ENCODE results near the gene CEP290.

CEP290 gene

GRCh38 chr12:88141774-88142609 lies at the start of gene CEP290, which contains the start of gene TMTC3:
Gene CEP290, minus strand, starts transcription at chr12:88142088. Its CDS starts 781 bp downstream, at chr12:88141307.
Gene TMTC3, plus strand, starts transcription at chr12:88142307. Its CDS starts 6,009 bp downstream, at chr12:88148316.
- peak; percentile 94 for ATAC-seq (ENCODE audit: low read depth)
- peak within 1 kb of the TSS; percentile 66 for H3K4me3 ChIP-seq (ENCODE audit: severe bottlenecking)
- H3K27ac ChIP-seq (ENCODE audit: poor library complexity, severe bottlenecking), result peak within 1 kb of the TSS; percentile 45
- peaks cover 25% of the 10 kb centered on the region for H3K4me1 ChIP-seq (ENCODE audit: insufficient read depth, poor library complexity, severe bottlenecking)
- peak; percentile 96 for DNase-seq (ENCODE audit: low spot score)
- H3K9me3 ChIP-seq (ENCODE audit: severe bottlenecking), result no peaks in the 10 kb centered on the region
- H3K27me3 ChIP-seq (ENCODE audit: insufficient read depth, poor library complexity, severe bottlenecking), result no peaks in the 10 kb centered on the region
- peaks cover 30% of the 10 kb centered on the region for H3K36me3 ChIP-seq (ENCODE audit: low read depth)
- no peak for TF ChIP-seq CTCF (IDR thresholded peaks at IDR 0.05; ENCODE audit: poor library complexity, severe bottlenecking)

GRCh38 chr12:88188180-88188579 lies 46.3 kb upstream of the CEP290 start:
- Histone ChIP-seq H3K9me3 (ENCODE audit: severe bottlenecking) (no peaks in the 10 kb centered on the region), H3K4me3 (ENCODE audit: severe bottlenecking) (no peak overlapping the region), H3K4me1 (ENCODE audit: insufficient read depth, poor library complexity, severe bottlenecking) (peaks cover 15% of the 10 kb centered on the region), H3K27ac (ENCODE audit: poor library complexity, severe bottlenecking) (peak overlapping the region; percentile 54), H3K36me3 (ENCODE audit: low read depth) (peaks cover 29% of the 10 kb centered on the region), H3K27me3 (ENCODE audit: insufficient read depth, poor library complexity, severe bottlenecking) (no peaks in the 10 kb centered on the region)
- ATAC-seq (ENCODE audit: low read depth), result peak; percentile 85
- DNase-seq (ENCODE audit: low spot score), result no peak
- TF ChIP-seq CTCF (IDR thresholded peaks at IDR 0.05; ENCODE audit: poor library complexity, severe bottlenecking), result no peak

DNA sequence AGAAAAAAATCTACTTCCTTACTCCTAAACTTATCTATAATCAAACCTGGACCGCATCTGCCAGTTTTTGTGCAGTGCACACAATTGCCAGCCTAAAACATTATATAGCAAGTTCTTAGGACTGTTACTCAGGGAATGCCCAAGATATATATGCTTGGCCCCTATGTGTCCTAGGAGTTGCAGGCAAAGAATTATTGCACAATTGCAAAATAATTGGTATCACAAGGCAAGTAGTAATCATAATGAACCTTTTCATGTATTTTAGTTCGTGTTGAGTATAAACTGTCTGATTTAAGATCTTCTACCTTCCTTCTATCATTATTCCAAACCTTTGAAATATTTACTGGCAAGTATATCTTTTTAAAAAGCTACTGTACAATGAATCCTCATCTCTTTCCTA lies 45.7 kb upstream of the CEP290 start:
- ATAC-seq (ENCODE audit: low read depth) (no peak), DNase-seq (ENCODE audit: low spot score) (no peak)
- Histone ChIP-seq H3K4me3 (ENCODE audit: severe bottlenecking) (no peak overlapping the region), H3K4me1 (ENCODE audit: insufficient read depth, poor library complexity, severe bottlenecking) (peaks cover 15% of the 10 kb centered on the region), H3K27ac (ENCODE audit: poor library complexity, severe bottlenecking) (peak overlapping the region; percentile 54), H3K27me3 (ENCODE audit: insufficient read depth, poor library complexity, severe bottlenecking) (no peaks in the 10 kb centered on the region), H3K9me3 (ENCODE audit: severe bottlenecking) (no peaks in the 10 kb centered on the region), H3K36me3 (ENCODE audit: low read depth) (peaks cover 23% of the 10 kb centered on the region)
- no peak for TF ChIP-seq CTCF (IDR thresholded peaks at IDR 0.05; ENCODE audit: poor library complexity, severe bottlenecking)

- no peak for TF ChIP-seq CTCF (IDR thresholded peaks at IDR 0.05; ENCODE audit: poor library complexity, severe bottlenecking)
- DNase-seq (ENCODE audit: low spot score), result no peak
These were observed 44.1 kb upstream of the CEP290 start for GRCh38 chr12:88185988-88186387.

DNA sequence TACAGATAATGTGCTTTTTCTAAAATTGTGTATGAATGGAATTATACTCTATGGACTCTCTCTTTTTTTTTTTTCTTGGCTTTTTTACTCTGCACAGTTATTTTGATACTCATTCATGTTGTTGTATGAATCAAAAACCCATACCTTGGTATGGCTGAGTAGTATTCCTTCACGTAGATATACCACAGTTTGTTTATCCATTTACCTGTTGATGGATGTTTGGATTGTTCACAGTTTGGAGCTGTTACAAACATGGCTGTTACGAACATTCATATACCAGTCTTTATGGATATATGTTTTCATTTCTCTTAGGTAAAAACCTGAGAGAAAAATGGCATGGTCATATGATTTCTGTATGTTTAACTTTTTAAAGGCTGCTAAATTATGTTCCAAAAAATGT lies 43.4 kb upstream of the CEP290 start:
- TF ChIP-seq CTCF (IDR thresholded peaks at IDR 0.05; ENCODE audit: poor library complexity, severe bottlenecking), result no peak
- DNase-seq (ENCODE audit: low spot score) (no peak), ATAC-seq (ENCODE audit: low read depth) (no peak)
- no peak overlapping the region for H3K4me3 ChIP-seq (ENCODE audit: severe bottlenecking)
- no peaks in the 10 kb centered on the region for H3K9me3 ChIP-seq (ENCODE audit: severe bottlenecking)
- H3K4me1 ChIP-seq (ENCODE audit: insufficient read depth, poor library complexity, severe bottlenecking), result peaks cover 15% of the 10 kb centered on the region
- H3K27ac ChIP-seq (ENCODE audit: poor library complexity, severe bottlenecking), result peak overlapping the region; percentile 29
- H3K36me3 ChIP-seq (ENCODE audit: low read depth), result peaks cover 16% of the 10 kb centered on the region
- H3K27me3 ChIP-seq (ENCODE audit: insufficient read depth, poor library complexity, severe bottlenecking), result no peaks in the 10 kb centered on the region

More at GRCh38 chr12:88185988-88186387, 44.1 kb upstream of the CEP290 start:
- H3K4me3 ChIP-seq (ENCODE audit: severe bottlenecking), result no peak overlapping the region
- ATAC-seq (ENCODE audit: low read depth), result peak; percentile 96
- peaks cover 15% of the 10 kb centered on the region for H3K4me1 ChIP-seq (ENCODE audit: insufficient read depth, poor library complexity, severe bottlenecking)
- H3K36me3 ChIP-seq (ENCODE audit: low read depth), result peaks cover 17% of the 10 kb centered on the region
- H3K9me3 ChIP-seq (ENCODE audit: severe bottlenecking), result no peaks in the 10 kb centered on the region
- H3K27ac ChIP-seq (ENCODE audit: poor library complexity, severe bottlenecking), result peak overlapping the region; percentile 29
- no peaks in the 10 kb centered on the region for H3K27me3 ChIP-seq (ENCODE audit: insufficient read depth, poor library complexity, severe bottlenecking)

Measured in RWPE2 (cell line).